PFSK-1 (cell line): ENCODE data around the gene LPCAT4.

Source experiments
- POLR2AphosphoS5 ChIP-seq: IDR thresholded peaks from 2 replicates; pipeline ENCODE4 v1.6.1; 2012; ENCODE audit warnings: low read depth, mild to moderate bottlenecking, control low read depth, low read length, moderate library complexity
- TAF1 ChIP-seq: IDR thresholded peaks from 2 replicates; pipeline ENCODE4 v1.6.1; 2012; ENCODE audit warnings: low read length, control low read depth, borderline replicate concordance; ENCODE audit not compliant: insufficient read depth

DNA sequence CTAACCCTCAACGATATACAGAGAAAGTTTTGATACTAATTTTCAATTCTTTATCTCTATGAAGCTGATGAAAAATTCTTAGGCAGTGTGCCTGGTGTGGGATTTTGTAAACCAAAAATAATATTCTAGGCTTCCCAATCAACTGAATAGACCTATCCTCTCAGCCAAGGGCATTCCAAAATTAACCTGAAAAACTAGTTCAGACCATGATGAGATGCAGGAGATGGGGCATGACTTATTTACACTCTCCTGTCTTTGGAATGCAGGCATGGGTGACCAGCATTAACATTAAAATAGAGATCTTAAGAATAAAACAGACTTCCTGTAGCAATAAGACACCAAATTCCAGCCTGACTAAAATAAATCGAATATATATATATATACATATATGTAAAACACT, 7.8 kb upstream of the LPCAT4 start:
- no peak for TF ChIP-seq TAF1
- no peak for TF ChIP-seq POLR2AphosphoS5
